HepG2 (cell line): Measurements from ENCODE around the gene ZNF697. TPM values are rescaled to one million over a fixed set of nuclear protein-coding genes. Genes with fewer than 3 reads are reported as not detected.
"Not testable (repeated sequence)": the region's sequence is repeated elsewhere in the genome, so short reads cannot be mapped to it uniquely, and the experiment has no call there.

Experiments
- ATAC-seq: fragments of 200-7000 bp; cut with Tn5 transposase; 3 replicates; pipeline ENCODE4 v1.9.1; 2020; ENCODE audit warnings: mild to moderate bottlenecking, moderate library complexity
- BruUV-seq: library from RNA; stranded (reverse); fragments of 400-500 nt; replicated peaks from 2 replicates; lab custom pipeline; 2021; lab: Mats Ljungman, UMichigan
- CTCF ChIA-PET: fragments of 300-600 bp; formaldehyde crosslinking; extraction: SDS; loops from one replicate; lab custom pipeline; 2021; ENCODE audit warnings: low total read pairs, inconsistent platforms, low intra/inter-chr PET ratio; lab: Yijun Ruan, JAX
- POLR2A ChIA-PET: fragments of 350-600 bp; sonication (Branson Sonifier 250); formaldehyde crosslinking; loops from one replicate; lab custom pipeline; 2020; ENCODE audit warnings: antibody characterized with exemption, inconsistent platforms; lab: Yijun Ruan, JAX
- DNase-seq: peaks from one replicate; pipeline ENCODE4 v3.0.0-alpha.2; 2015; ENCODE audit warnings: low spot score
- FAIRE-seq: peaks from 3 replicates; lab custom pipeline; 2011; peaks lifted over from hg19 to GRCh38; lab: Jason Lieb, UNC
- H2AFZ ChIP-seq: one replicate; pipeline ENCODE4 v1.6.1; 2011; ENCODE audit warnings: low read length, inconsistent platforms
- H3K27ac ChIP-seq: fragments of 300-600 bp; 3 replicates; pipeline ENCODE4 v1.8.0; 2011; ENCODE audit warnings: mixed run types, mild to moderate bottlenecking, mixed read lengths, low read length, inconsistent platforms; ENCODE audit not compliant: insufficient read depth; ENCODE audit errors: extremely low read length
- H3K27me3 ChIP-seq, 2 experiments: fragments of 200-600 bp in 1 of 2; 2 replicates in 1 of 2; 3 replicates in 1 of 2; pipeline versions ENCODE4 v1.6.0 to v1.8.0; 2011; ENCODE audit warnings: low read length in 2 of 2, mild to moderate bottlenecking in 2 of 2, moderate library complexity in 2 of 2, inconsistent platforms in 1 of 2; ENCODE audit not compliant: insufficient read depth in 2 of 2, control insufficient read depth in 1 of 2
- H3K36me3 ChIP-seq, 2 experiments: fragments of 200-600 bp in 1 of 2; replicated peaks in 1 of 2; 2 replicates in 1 of 2; 3 replicates in 1 of 2; pipeline versions ENCODE4 v1.5.1 to v1.8.0; 2011; ENCODE audit warnings: low read length in 2 of 2, inconsistent platforms in 1 of 2; ENCODE audit not compliant: insufficient read depth in 2 of 2, control insufficient read depth in 1 of 2
- H3K4me1 ChIP-seq: 2 replicates; pipeline ENCODE4 v1.5.1; 2012; ENCODE audit warnings: low read length, inconsistent platforms; ENCODE audit not compliant: insufficient read depth
- H3K4me2 ChIP-seq: 2 replicates; pipeline ENCODE4 v1.6.0; 2011; ENCODE audit warnings: low read depth, low read length, inconsistent platforms
- H3K4me3 ChIP-seq, 3 experiments: fragments of 200-600 bp in 1 of 3; sonication (generic), shearing (Covaris generic) in 1 of 3; replicated peaks in 1 of 3; 2 replicates each; pipeline ENCODE4 v1.5.1; 2011 to 2016; ENCODE audit warnings: low read length in 3 of 3, inconsistent platforms in 2 of 3, low read depth in 2 of 3, mild to moderate bottlenecking in 2 of 3, control low read depth in 1 of 3, mixed read lengths in 1 of 3; ENCODE audit not compliant: insufficient read depth in 1 of 3
- H3K79me2 ChIP-seq: one replicate; pipeline ENCODE4 v1.6.1; 2011; ENCODE audit warnings: low read length, inconsistent platforms; ENCODE audit not compliant: insufficient read depth
- H3K9ac ChIP-seq: 2 replicates; pipeline ENCODE4 v1.6.0; 2011; ENCODE audit warnings: mild to moderate bottlenecking, low read depth, low read length, inconsistent platforms; ENCODE audit not compliant: insufficient read depth
- H3K9me3 ChIP-seq: 2 replicates; pipeline ENCODE4 v1.5.1; 2012; ENCODE audit warnings: mild to moderate bottlenecking, low read length
- H4K20me1 ChIP-seq: 2 replicates; pipeline ENCODE4 v1.6.0; 2011; ENCODE audit warnings: inconsistent platforms, mild to moderate bottlenecking, low read length, moderate library complexity; ENCODE audit not compliant: insufficient read depth
- ARID5B ChIP-seq: IDR thresholded peaks from 2 replicates; pipeline ENCODE4 v1.4.0; 2020; ENCODE audit warnings: mild to moderate bottlenecking, missing genetic modification reagents
- ARNT2 ChIP-seq: sonication (generic); formaldehyde crosslinking; IDR thresholded peaks from 2 replicates; pipeline ENCODE4 v1.8.0; 2022; ENCODE audit warnings: mild to moderate bottlenecking, low read depth, missing genetic modification reagents, moderate library complexity
- EED ChIP-seq: sonication (generic); formaldehyde crosslinking; IDR thresholded peaks from 2 replicates; pipeline ENCODE4 v1.5.0; 2020; ENCODE audit warnings: mild to moderate bottlenecking, missing genetic modification reagents
- FOXA1 ChIP-seq, 2 experiments: fragments of 450-650 bp in 1 of 2; sonication (generic) in 1 of 2; formaldehyde crosslinking in 1 of 2; IDR thresholded peaks; 2 replicates each; pipeline versions ENCODE4 v1.4.0 to v1.6.1; 2016 to 2020; ENCODE audit warnings: missing genetic modification reagents in 1 of 2
- FOXA3 ChIP-seq: IDR thresholded peaks from 2 replicates; pipeline ENCODE4 v1.6.1; 2016; ENCODE audit warnings: missing genetic modification reagents, missing compliant biosample characterization
- HIC2 ChIP-seq: sonication (generic); formaldehyde crosslinking; IDR thresholded peaks from 2 replicates; pipeline ENCODE4 v1.9.0; 2022; ENCODE audit warnings: low read depth, missing genetic modification reagents
- MEF2D ChIP-seq: sonication (generic); formaldehyde crosslinking; IDR thresholded peaks from 2 replicates; pipeline ENCODE4 v1.5.1; 2020; ENCODE audit warnings: mild to moderate bottlenecking, missing genetic modification reagents
- NFATC3 ChIP-seq: sonication (generic); formaldehyde crosslinking; IDR thresholded peaks from 2 replicates; pipeline ENCODE4 v1.5.1; 2020; ENCODE audit warnings: mild to moderate bottlenecking, missing genetic modification reagents
- RARG ChIP-seq: sonication (generic); formaldehyde crosslinking; IDR thresholded peaks from 2 replicates; pipeline ENCODE4 v1.4.0; 2020; ENCODE audit warnings: low read depth, mild to moderate bottlenecking, missing genetic modification reagents
- SIN3A ChIP-seq: IDR thresholded peaks from 2 replicates; pipeline ENCODE4 v1.6.1; 2011; ENCODE audit warnings: low read depth, mild to moderate bottlenecking, control low read depth, low read length, borderline replicate concordance
- SIX1 ChIP-seq: sonication (generic); formaldehyde crosslinking; IDR thresholded peaks from 2 replicates; pipeline ENCODE4 v1.4.0; 2020; ENCODE audit warnings: missing genetic modification reagents, borderline replicate concordance
- SOX6 ChIP-seq, 2 experiments: fragments of 450-650 bp in 1 of 2; sonication (generic) in 1 of 2; formaldehyde crosslinking in 1 of 2; IDR thresholded peaks; 2 replicates each; pipeline versions ENCODE4 v1.4.0 to v1.6.1; 2017 to 2020; ENCODE audit warnings: antibody characterized with exemption in 1 of 2, mild to moderate bottlenecking in 1 of 2, missing genetic modification reagents in 1 of 2
- SSRP1 ChIP-seq: IDR thresholded peaks from 2 replicates; pipeline ENCODE4 v1.6.1; 2016; ENCODE audit warnings: control low read depth
- TOE1 ChIP-seq: sonication (generic); formaldehyde crosslinking; IDR thresholded peaks from 2 replicates; pipeline ENCODE4 v1.4.0; 2020; ENCODE audit warnings: mild to moderate bottlenecking, missing genetic modification reagents
- U2AF2 ChIP-seq: fragments of 200-400 bp; formaldehyde crosslinking; IDR thresholded peaks from 2 replicates; pipeline ENCODE4 v1.6.1; 2017; ENCODE audit warnings: low read depth, mild to moderate bottlenecking, low read length
- XBP1 ChIP-seq: sonication (generic); formaldehyde crosslinking; IDR thresholded peaks from 2 replicates; pipeline ENCODE4 v1.5.0; 2020; ENCODE audit warnings: missing genetic modification reagents
- ZFP36L2 ChIP-seq: sonication (generic); formaldehyde crosslinking; IDR thresholded peaks from 2 replicates; pipeline ENCODE4 v1.4.0; 2020; ENCODE audit warnings: missing genetic modification reagents
- ZMYM2 ChIP-seq: sonication (generic); formaldehyde crosslinking; IDR thresholded peaks from 2 replicates; pipeline ENCODE4 v1.8.0; 2022; ENCODE audit warnings: mild to moderate bottlenecking, missing genetic modification reagents
- ZNF432 ChIP-seq: sonication (generic); formaldehyde crosslinking; IDR thresholded peaks from 2 replicates; pipeline ENCODE4 v1.5.0; 2020; ENCODE audit warnings: missing genetic modification reagents, mild to moderate bottlenecking, borderline replicate concordance
- ZNF577 ChIP-seq: sonication (generic); formaldehyde crosslinking; IDR thresholded peaks from 2 replicates; pipeline ENCODE4 v1.4.0; 2020; ENCODE audit warnings: mild to moderate bottlenecking, low read depth, missing genetic modification reagents, borderline replicate concordance
- in situ Hi-C: cut with HindIII; loops from 2 replicates; pipeline ENCODE4 v1.10.0; 2017; ENCODE audit warnings: low pct_unique_long_range_greater_than_20kb; ENCODE audit not compliant: extremely low pct_ligation_motif_present
- intact Hi-C: fragments of 100-400 bp; cut with micrococcal nuclease; formaldehyde crosslinking; loops from one replicate; pipeline ENCODE4 v1.10.0; 2022; ENCODE audit not compliant: unreplicated experiment
- polyA plus RNA-seq, 8 experiments: library from polyadenylated mRNA; depleted of rRNA in 3 of 8; stranded (reverse) in 7 of 8; unstranded in 1 of 8; fragments of >200 nt; fragmentation: Illumina TruSeq in 4 of 8; extraction: Trizol in 4 of 8; gene quantifications; 2 replicates each; pipeline versions ENCODE4 v1.2.1 to v1.2.3, GENCODE V29; 2011 to 2016; ENCODE audit warnings: low read depth in 4 of 8, missing spikeins in 1 of 8, mixed read lengths in 1 of 8; ENCODE audit not compliant: insufficient read depth in 1 of 8
- total RNA-seq, 5 experiments: library from RNA; depleted of rRNA; stranded (reverse); fragments of >200 nt; fragmentation: Illumina TruSeq; extraction: Trizol; gene quantifications; 2 replicates each; pipeline ENCODE4 v1.2.3, GENCODE V29; 2016; ENCODE audit warnings: low read depth in 1 of 5

The ZNF697 gene
- total and polyA plus RNA-seq, 2 of the 13 experiments (the other 11 are each of a cell fraction or from before 2014, with no cell fraction given) = 2.3 to 7.1 TPM

- not testable (repeated sequence) for TF ChIP-seq FOXA1, SOX6 (IDR thresholded peaks at IDR 0.05)
- TF ChIP-seq FOXA1 (CRISPR knock-in tag; IDR thresholded peaks at IDR 0.05) (peak; percentile 83), SOX6 (CRISPR knock-in tag; IDR thresholded peaks at IDR 0.05) (peak; percentile 28; the same call in 1 of the 2 replicates), ARID5B (CRISPR knock-in tag) (0 out of 2 replicates have a peak, but pooled peaks have one; percentile 12), FOXA3 (peak; percentile 69)
- TF ChIP-seq, all 625 proteins: peak for 17; not testable (repeated sequence) for 608
These were observed 48.8 kb upstream of the ZNF697 start (continued) for GRCh38 chr1:119696863-119697262.

DNA sequence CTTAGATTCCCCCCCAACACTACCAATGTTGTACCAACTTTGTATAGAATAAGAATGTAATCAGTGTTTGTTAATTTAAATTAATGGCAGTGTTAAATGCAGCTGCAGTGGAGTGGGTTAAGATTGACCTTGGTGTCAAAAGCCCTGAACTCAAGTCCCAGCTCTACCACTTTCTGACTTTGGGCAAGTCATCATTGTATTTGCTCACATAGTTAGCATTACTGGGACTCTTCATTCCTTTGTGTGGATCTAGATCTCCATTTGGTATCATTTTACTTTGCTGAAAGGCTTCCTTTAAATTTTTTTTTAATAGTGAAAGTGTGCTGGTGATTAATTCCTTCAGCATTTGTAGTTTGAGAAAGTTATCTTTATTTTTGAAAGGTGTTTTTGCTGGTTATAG is 41.4 kb upstream of the ZNF697 start:
- H3K27ac ChIP-seq = no peak overlapping the region
- DNase-seq = no peak
- ChIA-PET CTCF (no interaction called here), POLR2A (no interaction called here)
- in situ Hi-C loops (no loop called here), intact Hi-C loops (no loop called here)
- no peak overlapping the region for H3K4me2 ChIP-seq
- H2AFZ ChIP-seq = no peak overlapping the region
- no peaks in the 10 kb centered on the region for H3K9me3 ChIP-seq
- no peak overlapping the region for H3K4me3 ChIP-seq
- no peaks in the 10 kb centered on the region for H3K36me3 ChIP-seq
- H3K9ac ChIP-seq = no peak overlapping the region
- H3K79me2 ChIP-seq = no peaks in the 10 kb centered on the region
- FAIRE-seq = no peak
- no peaks in the 10 kb centered on the region for H3K27me3 ChIP-seq
- TF ChIP-seq ZNF577 (CRISPR knock-in tag) (no peak), ZNF432 (no peak), RARG (CRISPR knock-in tag) (no peak), XBP1 (CRISPR knock-in tag) (no peak), SIX1 (no peak), NFATC3 (no peak), ZFP36L2 (CRISPR knock-in tag) (no peak), U2AF2 (no peak), EED (CRISPR knock-in tag) (no peak), HIC2 (CRISPR knock-in tag) (no peak), ARNT2 (CRISPR knock-in tag) (no peak), SSRP1 (no peak), SIN3A (no peak), ZMYM2 (no peak), MEF2D (CRISPR knock-in tag) (no peak), TOE1 (CRISPR knock-in tag) (no peak)
- no peaks in the 10 kb centered on the region for H3K4me1 ChIP-seq
- no peaks in the 10 kb centered on the region for H4K20me1 ChIP-seq
- no peak for ATAC-seq
- no TSS peak for BruUV-seq
